ENCODE results near the gene BARX2.

DNA sequence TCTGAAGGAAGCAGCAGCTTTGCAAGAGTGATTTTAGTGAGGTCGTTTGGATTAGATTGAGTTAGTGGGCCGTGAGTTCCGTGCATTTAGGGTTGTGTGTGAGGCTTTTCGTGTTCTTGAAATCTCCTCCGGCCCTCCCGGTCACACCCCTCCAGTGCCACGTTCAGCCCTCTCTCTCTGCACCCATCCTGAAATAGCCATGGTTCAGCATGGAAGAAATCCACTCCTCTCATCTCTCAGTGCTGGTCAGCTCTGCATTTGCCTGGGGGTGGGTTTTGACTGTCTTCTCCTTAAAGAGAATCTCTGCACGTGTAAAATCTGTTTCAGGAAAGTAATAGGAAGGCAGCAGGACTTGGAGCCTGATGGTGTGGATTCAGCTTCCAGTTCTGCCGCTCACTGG lies 19.8 kb downstream of the BARX2 start:
- TF ChIP-seq TAF1 (IDR thresholded peaks at IDR 0.05; ENCODE audit: borderline replicate concordance, insufficient read depth, low read length) (no peak), POLR2AphosphoS5 (IDR thresholded peaks at IDR 0.05; ENCODE audit: low read depth, low read length) (no peak), SIN3A (IDR thresholded peaks at IDR 0.05; ENCODE audit: borderline replicate concordance, insufficient read depth, low read length) (no peak)
- TF ChIP-seq, protein P1, sequence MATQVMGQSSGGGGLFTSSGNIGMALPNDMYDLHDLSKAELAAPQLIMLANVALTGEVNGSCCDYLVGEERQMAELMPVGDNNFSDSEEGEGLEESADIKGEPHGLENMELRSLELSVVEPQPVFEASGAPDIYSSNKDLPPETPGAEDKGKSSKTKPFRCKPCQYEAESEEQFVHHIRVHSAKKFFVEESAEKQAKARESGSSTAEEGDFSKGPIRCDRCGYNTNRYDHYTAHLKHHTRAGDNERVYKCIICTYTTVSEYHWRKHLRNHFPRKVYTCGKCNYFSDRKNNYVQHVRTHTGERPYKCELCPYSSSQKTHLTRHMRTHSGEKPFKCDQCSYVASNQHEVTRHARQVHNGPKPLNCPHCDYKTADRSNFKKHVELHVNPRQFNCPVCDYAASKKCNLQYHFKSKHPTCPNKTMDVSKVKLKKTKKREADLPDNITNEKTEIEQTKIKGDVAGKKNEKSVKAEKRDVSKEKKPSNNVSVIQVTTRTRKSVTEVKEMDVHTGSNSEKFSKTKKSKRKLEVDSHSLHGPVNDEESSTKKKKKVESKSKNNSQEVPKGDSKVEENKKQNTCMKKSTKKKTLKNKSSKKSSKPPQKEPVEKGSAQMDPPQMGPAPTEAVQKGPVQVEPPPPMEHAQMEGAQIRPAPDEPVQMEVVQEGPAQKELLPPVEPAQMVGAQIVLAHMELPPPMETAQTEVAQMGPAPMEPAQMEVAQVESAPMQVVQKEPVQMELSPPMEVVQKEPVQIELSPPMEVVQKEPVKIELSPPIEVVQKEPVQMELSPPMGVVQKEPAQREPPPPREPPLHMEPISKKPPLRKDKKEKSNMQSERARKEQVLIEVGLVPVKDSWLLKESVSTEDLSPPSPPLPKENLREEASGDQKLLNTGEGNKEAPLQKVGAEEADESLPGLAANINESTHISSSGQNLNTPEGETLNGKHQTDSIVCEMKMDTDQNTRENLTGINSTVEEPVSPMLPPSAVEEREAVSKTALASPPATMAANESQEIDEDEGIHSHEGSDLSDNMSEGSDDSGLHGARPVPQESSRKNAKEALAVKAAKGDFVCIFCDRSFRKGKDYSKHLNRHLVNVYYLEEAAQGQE (IDR thresholded peaks at IDR 0.05; ENCODE audit: insufficient read depth in 1 of 2, low read depth in 2 of 2, low read length in 2 of 2), result no peak

Data from PFSK-1 (cell line).